ENCODE results near the gene MT1A. TPM values are rescaled to one million over a fixed set of nuclear protein-coding genes. Genes with fewer than 3 reads are reported as not detected.

MT1A gene
- total RNA-seq, 3 donors from 2014 or later: 97.8 to 672 (median 130) TPM

GRCh38 chr16:56610017-56610608 lies 28.4 kb upstream of the MT1A start:
- peak in 1 of 2 donors; percentile 91 for DNase-seq (ENCODE audit: low spot score in 2 of 2)
- Histone ChIP-seq H3K27ac (peak overlapping the region; percentile 96 to 99), H3K36me3 (no peaks in the 10 kb centered on the region), H3K27me3 (no peaks in the 10 kb centered on the region), H3K9me3 (no peaks in the 10 kb centered on the region), H3K4me3 (peak overlapping the region; percentile 78 to 86 (median 83)), H3K4me1 (peaks cover 18 to 19% of the 10 kb centered on the region in 2 donors)
- intact Hi-C loops (cut with DNase I; ENCODE audit: low total_unique reads): no loop called here
- peak in 2 of 3 donors; percentile 77 to 91 for TF ChIP-seq POLR2AphosphoS5 (IDR thresholded peaks at IDR 0.05)
- TF ChIP-seq POLR2A (IDR thresholded peaks at IDR 0.05): no peak

- Histone ChIP-seq H3K27me3 (no peaks in the 10 kb centered on the region), H3K9me3 (no peaks in the 10 kb centered on the region), H3K4me1 (peaks cover 15 to 17% of the 10 kb centered on the region in 2 donors), H3K36me3 (no peaks in the 10 kb centered on the region), H3K4me3 (peak overlapping the region; percentile 78 to 86 (median 83)), H3K27ac (peak overlapping the region; percentile 96 to 99)
- intact Hi-C loops (cut with DNase I; ENCODE audit: low total_unique reads): no loop called here
- no peak for DNase-seq (ENCODE audit: low spot score in 2 of 2)
- TF ChIP-seq POLR2A (IDR thresholded peaks at IDR 0.05): no peak
- TF ChIP-seq CTCF (IDR thresholded peaks at IDR 0.05): no peak
- no peak for TF ChIP-seq POLR2AphosphoS5 (IDR thresholded peaks at IDR 0.05)
These were observed 27.8 kb upstream of the MT1A start for GRCh38 chr16:56610609-56611111.

GRCh38 chr16:56611281-56611833 lies 27.1 kb upstream of the MT1A start:
- no peaks in the 10 kb centered on the region for H3K36me3 ChIP-seq
- H3K4me1 ChIP-seq: peaks cover 10 to 12% of the 10 kb centered on the region in 2 donors
- H3K4me3 ChIP-seq: peak overlapping the region in 2 of 3 donors; percentile 83 to 86
- H3K9me3 ChIP-seq: no peaks in the 10 kb centered on the region
- no peaks in the 10 kb centered on the region for H3K27me3 ChIP-seq
- peak overlapping the region; percentile 96 to 99 for H3K27ac ChIP-seq
- intact Hi-C loops (cut with DNase I; ENCODE audit: low total_unique reads): no loop called here
- DNase-seq (ENCODE audit: low spot score in 2 of 2): no peak
- TF ChIP-seq POLR2AphosphoS5 (IDR thresholded peaks at IDR 0.05) (peak in 2 of 3 donors; percentile 33 to 53), CTCF (IDR thresholded peaks at IDR 0.05) (no peak)

GRCh38 chr16:56613706-56614105 lies 24.8 kb upstream of the MT1A start:
- H3K27me3 ChIP-seq: no peaks in the 10 kb centered on the region
- H3K4me1 ChIP-seq: peaks cover 6 to 12% of the 10 kb centered on the region in 2 donors
- DNase-seq (ENCODE audit: low spot score in 2 of 2): no peak
- intact Hi-C loops (cut with DNase I; ENCODE audit: low total_unique reads): no loop called here
- TF ChIP-seq POLR2A (IDR thresholded peaks at IDR 0.05): no peak
- no peak for TF ChIP-seq CTCF (IDR thresholded peaks at IDR 0.05)
- TF ChIP-seq POLR2AphosphoS5 (IDR thresholded peaks at IDR 0.05): no peak
- H3K36me3 ChIP-seq: no peaks in the 10 kb centered on the region
- H3K27ac ChIP-seq: no peak overlapping the region
- no peaks in the 10 kb centered on the region for H3K9me3 ChIP-seq
- no peak overlapping the region for H3K4me3 ChIP-seq

GRCh38 chr16:56614549-56614991 lies 23.9 kb upstream of the MT1A start:
- intact Hi-C loops (cut with DNase I; ENCODE audit: low total_unique reads): no loop called here
- Histone ChIP-seq H3K9me3 (no peaks in the 10 kb centered on the region), H3K4me1 (peaks cover 6 to 12% of the 10 kb centered on the region in 2 donors), H3K27ac (no peak overlapping the region), H3K36me3 (no peaks in the 10 kb centered on the region), H3K27me3 (no peaks in the 10 kb centered on the region), H3K4me3 (no peak overlapping the region)
- TF ChIP-seq POLR2AphosphoS5 (IDR thresholded peaks at IDR 0.05) (no peak), POLR2A (IDR thresholded peaks at IDR 0.05) (no peak), CTCF (IDR thresholded peaks at IDR 0.05) (no peak)
- DNase-seq (ENCODE audit: low spot score in 2 of 2): no peak

All from breast epithelium (tissue), 4 donors.